Endothelial cell of umbilical vein (primary cell): Measurements from ENCODE around the gene TEDC2. TPM values are rescaled to one million over a fixed set of nuclear protein-coding genes. Genes with fewer than 3 reads are reported as not detected.

Experiments used
- BruUV-seq: library from RNA; stranded (reverse); fragments of 400-500 nt; replicated peaks from 2 replicates; lab custom pipeline; 2021; lab: Mats Ljungman, UMichigan
- CTCF ChIA-PET: fragments of 300-600, 350-600 bp; sonication (Branson Sonifier 250); formaldehyde crosslinking; loops from one replicate; lab custom pipeline; 2021; ENCODE audit warnings: antibody characterized with exemption, inconsistent platforms; lab: Charles Lee
- POLR2A ChIA-PET: fragments of 300-600, 350-600 bp; sonication (Branson Sonifier 250); formaldehyde crosslinking; loops from one replicate; lab custom pipeline; 2021; ENCODE audit warnings: antibody characterized with exemption, inconsistent platforms; lab: Charles Lee
- DNase-seq: peaks from one replicate; pipeline ENCODE4 v3.0.0-alpha.2; 2011; ENCODE audit warnings: low read depth, low spot score
- FAIRE-seq: peaks from 2 replicates; lab custom pipeline; 2011; peaks lifted over from hg19 to GRCh38; lab: Jason Lieb, UNC
- H2AFZ ChIP-seq: 2 replicates; pipeline ENCODE4 v1.6.0; 2012; ENCODE audit warnings: low read depth, low read length, control low read depth, inconsistent platforms
- H3K27ac ChIP-seq: 2 replicates; pipeline ENCODE4 v1.5.1; 2011; ENCODE audit warnings: low read depth, mild to moderate bottlenecking, control low read depth, low read length, moderate library complexity; ENCODE audit not compliant: insufficient read depth
- H3K27me3 ChIP-seq, 2 experiments: 2 replicates each; pipeline versions ENCODE4 v1.6.0 to v1.6.1; 2011; ENCODE audit warnings: low read length in 2 of 2, mixed read lengths in 1 of 2; ENCODE audit not compliant: control insufficient read depth in 2 of 2, insufficient read depth in 2 of 2
- H3K36me3 ChIP-seq, 2 experiments: 2 replicates in 1 of 2; 3 replicates in 1 of 2; pipeline ENCODE4 v1.5.1; 2011; ENCODE audit warnings: low read length in 2 of 2, mild to moderate bottlenecking in 1 of 2, moderate library complexity in 1 of 2; ENCODE audit not compliant: control insufficient read depth in 2 of 2, insufficient read depth in 2 of 2; ENCODE audit errors: extremely low read depth in 1 of 2
- H3K4me1 ChIP-seq: 3 replicates; pipeline ENCODE4 v1.5.1; 2011; ENCODE audit warnings: mild to moderate bottlenecking, low read length; ENCODE audit not compliant: control insufficient read depth, insufficient read depth; ENCODE audit errors: extremely low read depth
- H3K4me2 ChIP-seq: 2 replicates; pipeline ENCODE4 v1.6.1; 2011; ENCODE audit warnings: low read length, control low read depth, mixed read lengths; ENCODE audit not compliant: insufficient read depth
- H3K4me3 ChIP-seq, 3 experiments: fragments of 200-600 bp in 1 of 3; sonication (generic), shearing (Covaris generic) in 1 of 3; replicated peaks in 1 of 3; 2 replicates each; pipeline ENCODE4 v1.5.1; 2011 to 2016; ENCODE audit warnings: control low read depth in 3 of 3, low read length in 3 of 3, mild to moderate bottlenecking in 2 of 3, inconsistent platforms in 1 of 3, low read depth in 1 of 3, moderate library complexity in 1 of 3; ENCODE audit not compliant: insufficient read depth in 1 of 3
- H3K79me2 ChIP-seq: 2 replicates; pipeline ENCODE4 v1.6.0; 2012; ENCODE audit warnings: low read length, inconsistent platforms; ENCODE audit not compliant: control insufficient read depth, insufficient read depth
- H3K9ac ChIP-seq: replicated peaks from 2 replicates; pipeline ENCODE3; 2011; ENCODE audit warnings: low read length, control low read depth; ENCODE audit not compliant: insufficient read depth; ENCODE audit errors: extremely low read depth
- H3K9me1 ChIP-seq: replicated peaks from 3 replicates; pipeline ENCODE4 v1.6.0; 2011; ENCODE audit warnings: mild to moderate bottlenecking, low read length; ENCODE audit not compliant: control insufficient read depth, insufficient read depth; ENCODE audit errors: extremely low read depth
- H3K9me3 ChIP-seq: replicated peaks from 2 replicates; pipeline ENCODE4 v1.5.1; 2012; ENCODE audit warnings: low read length, inconsistent platforms; ENCODE audit not compliant: control insufficient read depth, insufficient read depth
- H4K20me1 ChIP-seq: replicated peaks from 2 replicates; pipeline ENCODE3; 2011; ENCODE audit warnings: mild to moderate bottlenecking, low read length; ENCODE audit not compliant: control insufficient read depth, insufficient read depth; ENCODE audit errors: extremely low read depth
- CTCF ChIP-seq, 2 donors: IDR thresholded peaks; 1 replicate in 1 of 2; 2 replicates in 1 of 2; pipeline ENCODE4 v1.5.1; 2011; ENCODE audit warnings: low read length in 2 of 2, mild to moderate bottlenecking in 2 of 2, moderate library complexity in 2 of 2, control low read depth in 1 of 2, inconsistent platforms in 1 of 2, low read depth in 1 of 2; ENCODE audit not compliant: insufficient read depth in 1 of 2; ENCODE audit errors: extremely low read depth in 1 of 2
- EZH2 ChIP-seq: IDR thresholded peaks from 2 replicates; pipeline ENCODE4 v1.6.1; 2012; ENCODE audit warnings: borderline replicate concordance, low read depth, mild to moderate bottlenecking, moderate library complexity, low read length, inconsistent platforms; ENCODE audit not compliant: severe bottlenecking
- FOS ChIP-seq: IDR thresholded peaks from 2 replicates; pipeline ENCODE4 v1.6.1; 2011; ENCODE audit warnings: mild to moderate bottlenecking, low read length, moderate library complexity, borderline replicate concordance; ENCODE audit not compliant: insufficient read depth
- GATA2 ChIP-seq: IDR thresholded peaks from 2 replicates; pipeline ENCODE4 v1.7.0; 2011; ENCODE audit warnings: low read depth, mild to moderate bottlenecking, moderate library complexity, mixed read lengths, low read length; ENCODE audit not compliant: insufficient read length, insufficient read depth
- JUN ChIP-seq: IDR thresholded peaks from 2 replicates; pipeline ENCODE4 v1.6.1; 2011; ENCODE audit warnings: borderline replicate concordance, low read depth; ENCODE audit not compliant: insufficient read length, insufficient read depth
- MYC ChIP-seq: IDR thresholded peaks from one replicate; pipeline ENCODE4 v1.6.1; 2011; ENCODE audit warnings: mild to moderate bottlenecking, low read depth, low read length
- POLR2A ChIP-seq: IDR thresholded peaks from 2 replicates; pipeline ENCODE4 v1.6.1; 2012; ENCODE audit warnings: low read depth, mild to moderate bottlenecking, control low read depth, low read length
- dilution Hi-C: fragments of 300-500 bp; cut with MboI; formaldehyde crosslinking; loops from one replicate; pipeline ENCODE4 v1.15.0; 2019; ENCODE audit warnings: low sequenced_read_pairs; ENCODE audit not compliant: extremely low pct_ligation_motif_present
- intact Hi-C: fragments of 100-400 bp; cut with micrococcal nuclease; formaldehyde crosslinking; loops from one replicate; pipeline ENCODE4 v1.10.0; 2022
- polyA plus RNA-seq, 4 experiments: library from polyadenylated mRNA; depleted of rRNA in 3 of 4; stranded (reverse) in 3 of 4; unstranded in 1 of 4; fragments of >200 nt; gene quantifications; 2 replicates each; pipeline versions ENCODE4 v1.2.1 to v1.2.3, GENCODE V29; 2011 to 2012; ENCODE audit warnings: missing spikeins in 1 of 4
- total RNA-seq: library from RNA; stranded (reverse); gene quantifications from 2 replicates; pipeline ENCODE4 v1.2.3, GENCODE V29; 2021
- TF ChIP-seq, protein P1 (sequence below): IDR thresholded peaks from 2 replicates; pipeline ENCODE4 v1.6.1; 2011; ENCODE audit not compliant: insufficient read depth, insufficient read length

Gene TEDC2
- total and polyA plus RNA-seq, 2 donors (not counting 3 experiments of a cell fraction or from before 2014, with no cell fraction given): 7.6 to 12.7 TPM

DNA sequence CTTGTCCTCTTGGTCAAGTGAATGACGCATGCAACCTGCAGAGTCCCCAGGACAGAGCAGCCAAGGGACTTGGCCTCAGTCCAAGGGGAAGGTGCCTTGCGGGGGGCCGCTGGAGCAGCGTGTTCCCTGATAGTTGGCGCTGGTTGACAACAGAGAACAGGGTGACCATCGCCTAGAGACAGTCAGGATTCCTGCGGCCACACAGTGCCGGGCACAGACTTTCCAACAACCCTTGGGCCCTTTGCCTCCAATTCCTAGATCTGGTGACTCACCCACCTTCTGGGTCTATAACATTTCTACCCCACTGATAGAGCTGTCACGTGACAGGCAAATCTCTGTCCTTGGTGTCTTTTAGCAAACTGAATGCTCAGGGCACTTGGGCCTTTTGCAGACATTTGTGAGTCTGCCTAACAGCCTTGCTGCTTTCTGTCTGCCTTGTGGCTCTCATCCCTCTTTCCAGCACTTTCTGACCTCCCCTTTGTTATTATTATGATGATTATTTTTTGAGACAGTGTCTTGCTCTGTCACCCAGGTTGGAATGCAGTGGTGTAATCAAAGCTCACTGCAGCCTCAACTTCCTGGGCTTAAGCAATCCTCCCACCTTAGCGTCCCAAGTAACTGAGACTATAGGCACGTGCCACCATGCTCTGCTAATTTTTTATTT lies 11.9 kb upstream of the TEDC2 start:
- intact Hi-C loops: no loop called here
- no peak overlapping the region for H3K4me3 ChIP-seq
- no peak overlapping the region for H3K4me2 ChIP-seq
- ChIA-PET POLR2A (no interaction called here), CTCF (no interaction called here)
- H4K20me1 ChIP-seq: no peaks in the 10 kb centered on the region
- TF ChIP-seq POLR2A (no peak), GATA2 (no peak), EZH2 (no peak), CTCF (IDR thresholded peaks at IDR 0.05; ENCODE audit: extremely low read depth in 1 of 2, insufficient read depth in 1 of 2, low read depth in 1 of 2, low read length in 2 of 2) (no peak), MYC (no peak), JUN (no peak), FOS (no peak)
- TF ChIP-seq, protein P1, sequence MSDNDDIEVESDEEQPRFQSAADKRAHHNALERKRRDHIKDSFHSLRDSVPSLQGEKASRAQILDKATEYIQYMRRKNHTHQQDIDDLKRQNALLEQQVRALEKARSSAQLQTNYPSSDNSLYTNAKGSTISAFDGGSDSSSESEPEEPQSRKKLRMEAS: no peak
- H3K36me3 ChIP-seq: peaks cover 30 to 37% of the 10 kb centered on the region in 2 experiments
- no peaks in the 10 kb centered on the region for H3K27me3 ChIP-seq
- no peaks in the 10 kb centered on the region for H3K9me3 ChIP-seq
- no peak overlapping the region for H3K27ac ChIP-seq
- peaks cover 1% of the 10 kb centered on the region for H3K79me2 ChIP-seq
- dilution Hi-C loops: no loop called here
- no peak for FAIRE-seq
- H3K9me1 ChIP-seq: no peaks in the 10 kb centered on the region
- no peak overlapping the region for H2AFZ ChIP-seq
- no TSS peak for BruUV-seq
- no peak for DNase-seq
- no peak overlapping the region for H3K9ac ChIP-seq
- H3K4me1 ChIP-seq: no peaks in the 10 kb centered on the region
